Measurements from ENCODE around the gene FAM50A. TPM values are rescaled to one million over a fixed set of nuclear protein-coding genes. Genes with fewer than 3 reads are reported as not detected.

Gene FAM50A
- total and polyA plus RNA-seq, 2 of the 4 experiments (the other 2 are of a cell fraction): 46.4 to 119 TPM

DNA sequence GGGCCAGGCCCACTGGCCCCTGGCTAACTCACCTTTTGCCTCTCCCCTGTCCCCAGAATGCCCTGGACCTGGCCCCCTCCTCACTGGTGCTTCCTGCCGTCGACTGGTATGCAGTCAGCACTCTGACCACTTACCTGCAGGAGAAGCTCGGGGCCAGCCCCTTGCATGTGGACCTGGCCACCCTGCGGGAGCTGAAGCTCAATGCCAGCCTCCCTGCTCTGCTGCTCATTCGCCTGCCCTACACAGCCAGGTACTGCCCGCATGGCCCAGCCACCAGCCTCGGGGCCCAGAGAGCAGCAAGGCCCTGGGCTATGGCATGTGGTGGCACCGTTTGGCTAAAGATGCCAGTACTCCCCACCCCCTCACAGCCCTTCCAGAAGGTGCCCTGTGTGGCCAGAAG lies 11.7 kb upstream of the FAM50A start:
- in situ Hi-C loops (cut with MboI; ENCODE audit: low sequenced_read_pairs) (no loop called here), intact Hi-C loops (cut with micrococcal nuclease) (no loop called here), dilution Hi-C loops (cut with HindIII; ENCODE audit: low sequenced_read_pairs, unreplicated experiment) (no loop called here)
- Histone ChIP-seq H3K9me1 (ENCODE audit: insufficient read depth, low read length) (peaks cover 3% of the 10 kb centered on the region; the same call in 1 of the 2 replicates), H3K9ac (ENCODE audit: low read depth, low read length) (no peak overlapping the region), H4K5ac (ENCODE audit: low read depth, low read length) (no peak overlapping the region), H4K8ac (ENCODE audit: low read depth in 2 of 2, low read length in 2 of 2) (no peak overlapping the region), H2AFZ (replicated peaks; ENCODE audit: low read length, poor library complexity) (no peak overlapping the region), H3K4me1 (ENCODE audit: control insufficient read depth, insufficient read depth, low read length) (peaks cover 2% of the 10 kb centered on the region; the same call in 1 of the 2 replicates), H3K4me3 (ENCODE audit: insufficient read depth, low read depth, low read length) (no peak overlapping the region), H3K27ac (ENCODE audit: insufficient read depth, low read length) (no peak overlapping the region), H4K20me1 (ENCODE audit: insufficient read depth, low read length) (peaks cover 7% of the 10 kb centered on the region), H4K91ac (ENCODE audit: insufficient read depth, low read depth, low read length) (no peak overlapping the region), H2BK15ac (ENCODE audit: low read depth, low read length) (no peak overlapping the region), H3K36me3 (ENCODE audit: control insufficient read depth, insufficient read depth, low read length) (peaks cover 32% of the 10 kb centered on the region), H3K56ac (ENCODE audit: extremely low read depth, insufficient read depth, low read length) (no peak overlapping the region), H2AK5ac (ENCODE audit: low read depth, low read length) (no peak overlapping the region), H3K9me3 (ENCODE audit: control insufficient read depth, insufficient read depth, low read length) (no peaks in the 10 kb centered on the region), H3K14ac (replicated peaks; ENCODE audit: low read depth, low read length) (no peak overlapping the region), H3K18ac (ENCODE audit: low read depth, low read length) (no peak overlapping the region), H2BK120ac (ENCODE audit: low read depth, low read length) (no peak overlapping the region), H3K4me2 (ENCODE audit: low read depth, low read length) (no peak overlapping the region), H3K4ac (ENCODE audit: low read depth, low read length) (no peak overlapping the region), H3K23ac (ENCODE audit: low read depth, low read length) (no peak overlapping the region), H3K27me3 (ENCODE audit: control insufficient read depth, insufficient read depth, low read length) (no peaks in the 10 kb centered on the region), H2BK20ac (ENCODE audit: low read depth, low read length) (no peak overlapping the region), H3K79me1 (ENCODE audit: low read depth in 1 of 2, low read length in 2 of 2) (peaks cover 7 to 31% of the 10 kb centered on the region in 2 experiments), H2BK5ac (ENCODE audit: low read depth, low read length, poor library complexity, severe bottlenecking) (no peak overlapping the region), H2AK9ac (replicated peaks; ENCODE audit: low read depth, low read length, poor library complexity) (no peak overlapping the region)
- ChIA-PET CTCF (no interaction called here), POLR2A (ENCODE audit: unreplicated experiment) (no interaction called here)
- DNase-seq (no peak), ATAC-seq (ENCODE audit: low read depth) (no peak)
- TF ChIP-seq SMC3 (IDR thresholded peaks at IDR 0.05; ENCODE audit: low read depth, low read length): no peak
- TF ChIP-seq, protein P1, sequence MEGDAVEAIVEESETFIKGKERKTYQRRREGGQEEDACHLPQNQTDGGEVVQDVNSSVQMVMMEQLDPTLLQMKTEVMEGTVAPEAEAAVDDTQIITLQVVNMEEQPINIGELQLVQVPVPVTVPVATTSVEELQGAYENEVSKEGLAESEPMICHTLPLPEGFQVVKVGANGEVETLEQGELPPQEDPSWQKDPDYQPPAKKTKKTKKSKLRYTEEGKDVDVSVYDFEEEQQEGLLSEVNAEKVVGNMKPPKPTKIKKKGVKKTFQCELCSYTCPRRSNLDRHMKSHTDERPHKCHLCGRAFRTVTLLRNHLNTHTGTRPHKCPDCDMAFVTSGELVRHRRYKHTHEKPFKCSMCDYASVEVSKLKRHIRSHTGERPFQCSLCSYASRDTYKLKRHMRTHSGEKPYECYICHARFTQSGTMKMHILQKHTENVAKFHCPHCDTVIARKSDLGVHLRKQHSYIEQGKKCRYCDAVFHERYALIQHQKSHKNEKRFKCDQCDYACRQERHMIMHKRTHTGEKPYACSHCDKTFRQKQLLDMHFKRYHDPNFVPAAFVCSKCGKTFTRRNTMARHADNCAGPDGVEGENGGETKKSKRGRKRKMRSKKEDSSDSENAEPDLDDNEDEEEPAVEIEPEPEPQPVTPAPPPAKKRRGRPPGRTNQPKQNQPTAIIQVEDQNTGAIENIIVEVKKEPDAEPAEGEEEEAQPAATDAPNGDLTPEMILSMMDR (conservative IDR thresholded peaks at IDR 0.05; ENCODE audit: low read depth, low read length): no peak
- no peak for TF ChIP-seq RAD21 (IDR thresholded peaks at IDR 0.05; ENCODE audit: low read length)
- TF ChIP-seq RCOR1 (IDR thresholded peaks at IDR 0.05; ENCODE audit: insufficient replicate concordance, low read length): no peak
- TF ChIP-seq CEBPB (IDR thresholded peaks at IDR 0.05; ENCODE audit: low read depth, low read length): no peak
- no peak for TF ChIP-seq MXI1 (IDR thresholded peaks at IDR 0.05; ENCODE audit: borderline replicate concordance, low read depth, low read length)
- TF ChIP-seq MAFK (IDR thresholded peaks at IDR 0.05; ENCODE audit: low read depth, low read length): no peak
- no peak for TF ChIP-seq FOS (IDR thresholded peaks at IDR 0.05; ENCODE audit: low read depth, low read length)
- TF ChIP-seq NFE2L2 (IDR thresholded peaks at IDR 0.05; ENCODE audit: low read depth, low read length): no peak
- TF ChIP-seq, protein P2, sequence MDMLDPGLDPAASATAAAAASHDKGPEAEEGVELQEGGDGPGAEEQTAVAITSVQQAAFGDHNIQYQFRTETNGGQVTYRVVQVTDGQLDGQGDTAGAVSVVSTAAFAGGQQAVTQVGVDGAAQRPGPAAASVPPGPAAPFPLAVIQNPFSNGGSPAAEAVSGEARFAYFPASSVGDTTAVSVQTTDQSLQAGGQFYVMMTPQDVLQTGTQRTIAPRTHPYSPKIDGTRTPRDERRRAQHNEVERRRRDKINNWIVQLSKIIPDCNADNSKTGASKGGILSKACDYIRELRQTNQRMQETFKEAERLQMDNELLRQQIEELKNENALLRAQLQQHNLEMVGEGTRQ (IDR thresholded peaks at IDR 0.05; ENCODE audit: low read depth, low read length): no peak
- no peak for TF ChIP-seq BHLHE40 (IDR thresholded peaks at IDR 0.05; ENCODE audit: low read depth, low read length)
- no peak for TF ChIP-seq MAZ (IDR thresholded peaks at IDR 0.05; ENCODE audit: borderline replicate concordance, low read depth, low read length)
- TF ChIP-seq CHD1 (IDR thresholded peaks at IDR 0.05; ENCODE audit: low read depth, low read length): no peak
- TF ChIP-seq POLR2A (IDR thresholded peaks at IDR 0.05; ENCODE audit: low read depth, low read length): no peak
- WGBS, 2 experiments (ENCODE audit: extremely low coverage in 2 of 2, insufficient read length in 1 of 2): no CpG with 5 or more reads among the region's 8 CpGs
- no TSS peak for BruUV-seq (replicated peaks)
